Lower lobe of right lung (tissue), 2 donors: ENCODE data around the gene ZNF410. TPM values are rescaled to one million over a fixed set of nuclear protein-coding genes. Genes with fewer than 3 reads are reported as not detected.

ENCODE experiments used
- ATAC-seq, 2 donors: fragments of 200-7000 bp; cut with Tn5 transposase; one replicate each; pipeline ENCODE4 v1.9.1; 2020 to 2022; ENCODE audit warnings: mild to moderate bottlenecking in 2 of 2, moderate library complexity in 2 of 2
- DNase-seq: peaks from one replicate; pipeline ENCODE4 v3.0.0-alpha.2; 2020
- H3K27ac ChIP-seq: fragments of 200-600 bp; one replicate; pipeline ENCODE4 v1.8.0; 2022
- H3K27me3 ChIP-seq: fragments of 200-600 bp; one replicate; pipeline ENCODE4 v1.8.0; 2022; ENCODE audit warnings: low read depth
- H3K36me3 ChIP-seq: fragments of 200-600 bp; one replicate; pipeline ENCODE4 v1.8.0; 2022; ENCODE audit warnings: mild to moderate bottlenecking
- H3K4me1 ChIP-seq: fragments of 200-600 bp; one replicate; pipeline ENCODE4 v1.8.0; 2022
- H3K4me3 ChIP-seq: fragments of 200-600 bp; one replicate; pipeline ENCODE4 v1.8.0; 2022; ENCODE audit warnings: mild to moderate bottlenecking
- H3K9me3 ChIP-seq: fragments of 200-600 bp; one replicate; pipeline ENCODE4 v1.8.0; 2022
- CTCF ChIP-seq: fragments of 200-600 bp; IDR thresholded peaks from one replicate; pipeline ENCODE4 v1.8.0; 2022; ENCODE audit warnings: antibody characterized with exemption, mild to moderate bottlenecking
- intact Hi-C: fragments of 100-400 bp; cut with DNase I; formaldehyde crosslinking; loops from one replicate; pipeline ENCODE4 v1.11.0; 2022
- total RNA-seq: library from RNA; stranded (reverse); fragmentation: NEBNext Ultra II Directional; extraction: Animal tissue kit (Norgen Biotek cat#: 25700); gene quantifications from one replicate; pipeline ENCODE4 v1.2.1, GENCODE V29; 2021
- donor health status: DM: no; HTN: yes; CAD: no; lungs with severe emphysema.

ZNF410 gene
- total RNA-seq, 1 donor from 2014 or later = 41.5 TPM

GRCh38 chr14:73877790-73878189, 8.9 kb upstream of the ZNF410 start:
- Histone ChIP-seq H3K27ac (no peak overlapping the region), H3K36me3 (no peaks in the 10 kb centered on the region), H3K4me3 (no peak overlapping the region), H3K4me1 (no peaks in the 10 kb centered on the region), H3K27me3 (no peaks in the 10 kb centered on the region), H3K9me3 (no peaks in the 10 kb centered on the region)
- ATAC-seq = peak; percentile 88 to 97
- DNase-seq = peak; percentile 65
- TF ChIP-seq CTCF = no peak
- intact Hi-C loops = no loop called here

GRCh38 chr14:73878436-73878835, 8.2 kb upstream of the ZNF410 start:
- Histone ChIP-seq H3K27ac (no peak overlapping the region), H3K4me1 (no peaks in the 10 kb centered on the region), H3K4me3 (no peak overlapping the region), H3K27me3 (no peaks in the 10 kb centered on the region), H3K9me3 (no peaks in the 10 kb centered on the region), H3K36me3 (no peaks in the 10 kb centered on the region)
- intact Hi-C loops = no loop called here
- no peak for DNase-seq
- TF ChIP-seq CTCF = no peak
- peak in 1 of 2 donors; percentile 48 for ATAC-seq

- Histone ChIP-seq H3K27me3 (no peaks in the 10 kb centered on the region), H3K4me1 (no peaks in the 10 kb centered on the region), H3K4me3 (no peak overlapping the region), H3K27ac (no peak overlapping the region), H3K9me3 (no peaks in the 10 kb centered on the region), H3K36me3 (no peaks in the 10 kb centered on the region)
- DNase-seq (no peak), ATAC-seq (no peak)
- intact Hi-C loops = no loop called here
- TF ChIP-seq CTCF = no peak
Measured at GRCh38 chr14:73879027-73879426, 7.6 kb upstream of the ZNF410 start.

DNA sequence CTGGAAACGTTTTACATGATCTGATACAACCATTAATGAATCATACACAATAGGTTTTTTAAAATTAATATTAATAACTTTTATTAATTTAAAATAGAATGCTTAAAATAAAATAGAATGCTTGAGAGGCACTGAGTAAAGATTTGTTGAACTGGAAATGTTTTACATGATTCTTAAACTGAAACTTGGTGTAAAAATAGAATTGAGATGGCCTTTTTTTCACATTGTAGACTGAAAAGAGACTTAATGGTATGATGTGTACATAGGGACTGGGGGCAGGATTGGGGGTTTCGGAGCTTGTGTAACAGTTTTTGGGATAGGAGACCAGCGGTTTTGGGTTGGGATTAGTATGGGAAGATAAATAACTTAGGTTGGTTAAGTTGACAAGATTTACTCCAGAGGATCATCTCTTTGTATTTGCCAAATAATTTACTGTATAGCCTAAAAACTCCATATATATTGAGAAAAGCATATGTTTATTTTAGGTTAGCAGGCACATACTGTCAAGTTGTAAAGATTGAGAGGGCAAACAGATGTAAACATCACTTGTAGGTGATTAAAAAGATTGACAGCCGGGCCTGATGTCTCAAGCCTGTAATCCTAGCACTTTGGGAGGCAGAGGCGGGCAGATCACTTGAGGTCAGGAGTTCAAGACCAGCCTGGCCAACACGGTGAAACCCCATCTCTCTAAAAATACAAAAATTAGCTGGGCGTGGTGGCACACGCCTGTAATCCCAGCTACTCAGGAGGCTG, 2.0 kb upstream of the ZNF410 start:
- peaks cover 34% of the 10 kb centered on the region for H3K4me1 ChIP-seq
- no peaks in the 10 kb centered on the region for H3K27me3 ChIP-seq
- no peak overlapping the region for H3K27ac ChIP-seq
- H3K9me3 ChIP-seq = no peaks in the 10 kb centered on the region
- H3K36me3 ChIP-seq = no peaks in the 10 kb centered on the region
- DNase-seq (no peak), ATAC-seq (no peak)
- intact Hi-C loops = no loop called here
- no peak for TF ChIP-seq CTCF
- H3K4me3 ChIP-seq = no peak overlapping the region

DNA sequence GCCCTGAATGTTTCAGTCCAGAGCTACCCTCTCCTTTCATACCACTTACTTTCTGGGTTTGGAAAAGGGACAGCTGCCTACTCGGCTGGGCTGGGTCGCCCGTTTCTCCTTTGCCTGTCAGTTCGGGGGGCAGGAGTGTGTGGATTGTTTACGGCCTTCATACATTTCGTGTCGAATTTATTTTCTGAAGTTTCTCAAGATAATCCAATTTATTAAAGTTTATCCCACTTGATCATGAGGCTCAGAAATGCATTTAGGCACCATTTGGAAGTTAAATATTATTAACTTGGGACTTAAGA, 608 bp downstream of the ZNF410 start:
- no peaks in the 10 kb centered on the region for H3K9me3 ChIP-seq
- H3K27me3 ChIP-seq = no peaks in the 10 kb centered on the region
- H3K4me1 ChIP-seq = peaks cover 36% of the 10 kb centered on the region
- H3K36me3 ChIP-seq = peaks cover 9% of the 10 kb centered on the region
- ATAC-seq (no peak), DNase-seq (no peak)
- TF ChIP-seq CTCF = no peak
- peak overlapping the region; percentile 90 for H3K27ac ChIP-seq
- H3K4me3 ChIP-seq = peak overlapping the region; percentile 73
- intact Hi-C loops = no loop called here
